ENCODE data around the gene SPOCK1. TPM values are rescaled to one million over a fixed set of nuclear protein-coding genes. Genes with fewer than 3 reads are reported as not detected.

SPOCK1 gene
- total and polyA plus RNA-seq, 2 of the 4 experiments (the other 2 are of a cell fraction): 5.0 to 20.3 TPM

DNA sequence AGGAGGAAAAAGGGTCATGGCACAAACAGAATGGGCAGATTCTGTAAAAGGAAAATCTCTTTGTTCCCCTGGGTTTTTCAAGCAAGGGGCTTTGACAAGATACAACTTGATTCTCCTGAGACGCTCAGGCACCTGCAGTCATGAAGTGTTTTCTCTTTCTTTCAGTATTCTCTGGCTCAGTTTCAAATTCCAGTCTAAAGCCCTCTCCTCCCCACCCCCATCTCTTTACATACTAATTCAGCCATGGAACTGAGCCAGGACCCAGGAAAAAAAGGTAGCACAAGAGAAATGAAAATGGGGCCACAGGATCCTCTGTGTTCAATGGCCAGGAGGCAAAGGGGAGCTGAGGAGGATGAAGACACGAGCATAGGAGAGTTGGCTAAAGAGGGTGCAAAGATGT, 408.4 kb downstream of the SPOCK1 start:
- Histone ChIP-seq H4K8ac (ENCODE audit: low read depth in 2 of 2, low read length in 2 of 2) (no peak overlapping the region), H4K5ac (ENCODE audit: low read depth, low read length) (no peak overlapping the region), H3K27ac (ENCODE audit: insufficient read depth, low read length) (no peak overlapping the region), H3K79me1 (ENCODE audit: low read depth in 1 of 2, low read length in 2 of 2) (no peaks in the 10 kb centered on the region), H2BK20ac (ENCODE audit: low read depth, low read length) (no peak overlapping the region), H2BK5ac (ENCODE audit: low read depth, low read length, poor library complexity, severe bottlenecking) (no peak overlapping the region), H3K9ac (ENCODE audit: low read depth, low read length) (no peak overlapping the region), H3K18ac (ENCODE audit: low read depth, low read length) (no peak overlapping the region), H2BK15ac (ENCODE audit: low read depth, low read length) (no peak overlapping the region), H3K4me2 (ENCODE audit: low read depth, low read length) (no peak overlapping the region), H3K9me3 (ENCODE audit: control insufficient read depth, insufficient read depth, low read length) (no peaks in the 10 kb centered on the region), H3K36me3 (ENCODE audit: control insufficient read depth, insufficient read depth, low read length) (no peaks in the 10 kb centered on the region), H4K20me1 (ENCODE audit: insufficient read depth, low read length) (no peaks in the 10 kb centered on the region), H4K91ac (ENCODE audit: insufficient read depth, low read depth, low read length) (no peak overlapping the region), H3K4me3 (ENCODE audit: insufficient read depth, low read depth, low read length) (no peak overlapping the region), H3K23ac (ENCODE audit: low read depth, low read length) (no peak overlapping the region), H3K56ac (ENCODE audit: extremely low read depth, insufficient read depth, low read length) (no peak overlapping the region), H3K9me1 (ENCODE audit: insufficient read depth, low read length) (no peaks in the 10 kb centered on the region), H2BK120ac (ENCODE audit: low read depth, low read length) (no peak overlapping the region), H2AK5ac (ENCODE audit: low read depth, low read length) (no peak overlapping the region), H3K4ac (ENCODE audit: low read depth, low read length) (no peak overlapping the region), H3K14ac (replicated peaks; ENCODE audit: low read depth, low read length) (no peak overlapping the region), H2AK9ac (replicated peaks; ENCODE audit: low read depth, low read length, poor library complexity) (no peak overlapping the region), H2AFZ (replicated peaks; ENCODE audit: low read length, poor library complexity) (no peak overlapping the region), H3K27me3 (ENCODE audit: control insufficient read depth, insufficient read depth, low read length) (no peaks in the 10 kb centered on the region), H3K4me1 (ENCODE audit: control insufficient read depth, insufficient read depth, low read length) (no peaks in the 10 kb centered on the region)
- no TSS peak for BruUV-seq (replicated peaks)
- in situ Hi-C loops (cut with MboI; ENCODE audit: low sequenced_read_pairs): no loop called here
- ChIA-PET CTCF (no interaction called here), POLR2A (ENCODE audit: unreplicated experiment) (no interaction called here)
- intact Hi-C loops (cut with micrococcal nuclease): no loop called here
- DNase-seq (no peak), ATAC-seq (ENCODE audit: low read depth) (no peak)
- dilution Hi-C loops (cut with HindIII; ENCODE audit: low sequenced_read_pairs, unreplicated experiment): no loop called here
- no peak for TF ChIP-seq RFX5 (IDR thresholded peaks at IDR 0.05; ENCODE audit: low read depth, low read length)
- TF ChIP-seq BHLHE40 (IDR thresholded peaks at IDR 0.05; ENCODE audit: low read depth, low read length): no peak
- TF ChIP-seq, protein P1, sequence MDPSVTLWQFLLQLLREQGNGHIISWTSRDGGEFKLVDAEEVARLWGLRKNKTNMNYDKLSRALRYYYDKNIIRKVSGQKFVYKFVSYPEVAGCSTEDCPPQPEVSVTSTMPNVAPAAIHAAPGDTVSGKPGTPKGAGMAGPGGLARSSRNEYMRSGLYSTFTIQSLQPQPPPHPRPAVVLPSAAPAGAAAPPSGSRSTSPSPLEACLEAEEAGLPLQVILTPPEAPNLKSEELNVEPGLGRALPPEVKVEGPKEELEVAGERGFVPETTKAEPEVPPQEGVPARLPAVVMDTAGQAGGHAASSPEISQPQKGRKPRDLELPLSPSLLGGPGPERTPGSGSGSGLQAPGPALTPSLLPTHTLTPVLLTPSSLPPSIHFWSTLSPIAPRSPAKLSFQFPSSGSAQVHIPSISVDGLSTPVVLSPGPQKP (IDR thresholded peaks at IDR 0.05; ENCODE audit: borderline replicate concordance, low read depth, low read length): no peak
- TF ChIP-seq NFE2L2 (IDR thresholded peaks at IDR 0.05; ENCODE audit: low read depth, low read length): no peak
- no peak for TF ChIP-seq POLR2A (IDR thresholded peaks at IDR 0.05; ENCODE audit: low read depth, low read length)
- no peak for TF ChIP-seq MAFK (IDR thresholded peaks at IDR 0.05; ENCODE audit: low read depth, low read length)
- TF ChIP-seq CHD1 (IDR thresholded peaks at IDR 0.05; ENCODE audit: low read depth, low read length): no peak
- TF ChIP-seq MXI1 (IDR thresholded peaks at IDR 0.05; ENCODE audit: borderline replicate concordance, low read depth, low read length): no peak
- TF ChIP-seq FOS (IDR thresholded peaks at IDR 0.05; ENCODE audit: low read depth, low read length): no peak
- TF ChIP-seq, protein P2, sequence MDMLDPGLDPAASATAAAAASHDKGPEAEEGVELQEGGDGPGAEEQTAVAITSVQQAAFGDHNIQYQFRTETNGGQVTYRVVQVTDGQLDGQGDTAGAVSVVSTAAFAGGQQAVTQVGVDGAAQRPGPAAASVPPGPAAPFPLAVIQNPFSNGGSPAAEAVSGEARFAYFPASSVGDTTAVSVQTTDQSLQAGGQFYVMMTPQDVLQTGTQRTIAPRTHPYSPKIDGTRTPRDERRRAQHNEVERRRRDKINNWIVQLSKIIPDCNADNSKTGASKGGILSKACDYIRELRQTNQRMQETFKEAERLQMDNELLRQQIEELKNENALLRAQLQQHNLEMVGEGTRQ (IDR thresholded peaks at IDR 0.05; ENCODE audit: low read depth, low read length): no peak
- TF ChIP-seq RCOR1 (IDR thresholded peaks at IDR 0.05; ENCODE audit: insufficient replicate concordance, low read length): no peak
- TF ChIP-seq RAD21 (IDR thresholded peaks at IDR 0.05; ENCODE audit: low read length): no peak
- TF ChIP-seq SMC3 (IDR thresholded peaks at IDR 0.05; ENCODE audit: low read depth, low read length): no peak
- no CpG with 5 or more reads among the region's 2 CpGs for WGBS, 2 experiments (ENCODE audit: extremely low coverage in 2 of 2, insufficient read length in 1 of 2)

Measured in IMR-90 (cell line).